ENCODE data around the gene COL5A1. TPM values are rescaled to one million over a fixed set of nuclear protein-coding genes. Genes with fewer than 3 reads are reported as not detected.

Gene COL5A1
- total RNA-seq, 1 donor from 2014 or later, result 13.9 TPM

GRCh38 chr9:134705786-134706185 lies 64.2 kb downstream of the COL5A1 start:
- intact Hi-C loops (cut with micrococcal nuclease), result no loop called here
- Histone ChIP-seq H3K9me3 (replicated peaks) (no peaks in the 10 kb centered on the region), H3K27ac (replicated peaks) (peak overlapping the region; percentile 84), H3K4me1 (peaks cover 66% of the 10 kb centered on the region), H3K27me3 (ENCODE audit: low read depth) (peaks cover 4% of the 10 kb centered on the region), H3K36me3 (peaks cover 8% of the 10 kb centered on the region), H3K4me3 (no peak overlapping the region)
- no peak for DNase-seq
- no peak for TF ChIP-seq CTCF (IDR thresholded peaks at IDR 0.05; ENCODE audit: borderline replicate concordance)

GRCh38 chr9:134706522-134706921 lies 64.9 kb downstream of the COL5A1 start:
- Histone ChIP-seq H3K27me3 (ENCODE audit: low read depth) (peaks cover 4% of the 10 kb centered on the region), H3K4me3 (no peak overlapping the region), H3K36me3 (peaks cover 4% of the 10 kb centered on the region), H3K27ac (replicated peaks) (peak overlapping the region; percentile 84), H3K9me3 (replicated peaks) (no peaks in the 10 kb centered on the region), H3K4me1 (peaks cover 72% of the 10 kb centered on the region)
- DNase-seq, result no peak
- intact Hi-C loops (cut with micrococcal nuclease), result no loop called here
- no peak for TF ChIP-seq CTCF (IDR thresholded peaks at IDR 0.05; ENCODE audit: borderline replicate concordance)

GRCh38 chr9:134707031-134707680 lies 65.6 kb downstream of the COL5A1 start:
- no peak overlapping the region for H3K4me3 ChIP-seq
- no peak for TF ChIP-seq CTCF (IDR thresholded peaks at IDR 0.05; ENCODE audit: borderline replicate concordance)
- H3K9me3 ChIP-seq (replicated peaks), result no peaks in the 10 kb centered on the region
- H3K27me3 ChIP-seq (ENCODE audit: low read depth), result no peaks in the 10 kb centered on the region
- intact Hi-C loops (cut with micrococcal nuclease), result no loop called here
- H3K4me1 ChIP-seq, result peaks cover 67% of the 10 kb centered on the region
- H3K36me3 ChIP-seq, result no peaks in the 10 kb centered on the region
- H3K27ac ChIP-seq (replicated peaks), result peak overlapping the region; percentile 84
- peak; percentile 88 for DNase-seq

- H3K4me1 ChIP-seq, result peaks cover 61% of the 10 kb centered on the region
- no peak overlapping the region for H3K4me3 ChIP-seq
- no peak for DNase-seq
- intact Hi-C loops (cut with micrococcal nuclease), result no loop called here
- H3K27me3 ChIP-seq (ENCODE audit: low read depth), result no peaks in the 10 kb centered on the region
- no peaks in the 10 kb centered on the region for H3K36me3 ChIP-seq
- no peak for TF ChIP-seq CTCF (IDR thresholded peaks at IDR 0.05; ENCODE audit: borderline replicate concordance)
- no peaks in the 10 kb centered on the region for H3K9me3 ChIP-seq (replicated peaks)
- H3K27ac ChIP-seq (replicated peaks), result peak overlapping the region; percentile 84
Measured at GRCh38 chr9:134707731-134708671, 66.4 kb downstream of the COL5A1 start.

GRCh38 chr9:134708672-134709038 lies 67.1 kb downstream of the COL5A1 start:
- no peak for TF ChIP-seq CTCF (IDR thresholded peaks at IDR 0.05; ENCODE audit: borderline replicate concordance)
- Histone ChIP-seq H3K36me3 (no peaks in the 10 kb centered on the region), H3K4me3 (no peak overlapping the region), H3K4me1 (peaks cover 59% of the 10 kb centered on the region), H3K9me3 (replicated peaks) (no peaks in the 10 kb centered on the region), H3K27ac (replicated peaks) (peak overlapping the region; percentile 84), H3K27me3 (ENCODE audit: low read depth) (no peaks in the 10 kb centered on the region)
- intact Hi-C loops (cut with micrococcal nuclease), result no loop called here
- DNase-seq, result no peak
